Left lung (tissue), 10 donors: ENCODE measurements around the gene NEK7. TPM values are rescaled to one million over a fixed set of nuclear protein-coding genes. Genes with fewer than 3 reads are reported as not detected.
A peak's percentile ranks its signal among the peaks of the same experiment; 100 is the strongest.

Experiments used
- ATAC-seq: fragments of 200-7000 bp; cut with Tn5 transposase; one replicate; pipeline ENCODE4 v1.9.1; 2020; ENCODE audit warnings: moderate library complexity
- DNase-seq, 4 donors: peaks; one replicate each; pipeline ENCODE4 v3.0.0-alpha.2; 2013 to 2020
- H3K27ac ChIP-seq, 2 donors: fragments of 200-600 bp; sonication (generic) in 1 of 2; one replicate each; pipeline versions ENCODE4 v1.5.0 to v1.8.0; 2020 to 2021
- H3K27me3 ChIP-seq, 2 donors: fragments of 200-600 bp; sonication (generic) in 1 of 2; one replicate each; pipeline versions ENCODE4 v1.5.0 to v1.8.0; 2020 to 2021
- H3K36me3 ChIP-seq, 2 donors: fragments of 200-600 bp; sonication (generic) in 1 of 2; one replicate each; pipeline versions ENCODE4 v1.5.0 to v1.8.0; 2020 to 2021
- H3K4me1 ChIP-seq, 2 donors: fragments of 200-600 bp; one replicate each; pipeline ENCODE4 v1.8.0; 2021
- H3K4me3 ChIP-seq, 2 donors: fragments of 200-600 bp; sonication (generic) in 1 of 2; one replicate each; pipeline versions ENCODE4 v1.5.0 to v1.8.0; 2020 to 2021; ENCODE audit warnings: mild to moderate bottlenecking in 1 of 2
- H3K9me3 ChIP-seq, 2 donors: fragments of 200-600 bp; sonication (generic) in 1 of 2; one replicate each; pipeline versions ENCODE4 v1.5.0 to v1.8.0; 2020 to 2021
- CTCF ChIP-seq, 2 donors: fragments of 200-600 bp; sonication (generic) in 1 of 2; IDR thresholded peaks; one replicate each; pipeline versions ENCODE4 v1.5.0 to v1.8.0; 2021; ENCODE audit warnings: antibody characterized with exemption in 2 of 2
- intact Hi-C, 2 donors: fragments of 100-400 bp; cut with DNase I; formaldehyde crosslinking; loops; one replicate each; pipeline versions ENCODE4 v1.11.2 to v1.14.2; 2022
- polyA plus RNA-seq, 6 donors: library from polyadenylated mRNA; unstranded; fragments of 120-200 nt; gene quantifications; one replicate each; pipeline ENCODE4 v1.2.1, GENCODE V29; 2013; ENCODE audit not compliant: insufficient read length in 6 of 6
- total RNA-seq, 2 donors: library from RNA; stranded (reverse); fragmentation: NEBNext Ultra II Directional; extraction: Animal tissue kit (Norgen Biotek cat#: 25700); gene quantifications; one replicate each; pipeline ENCODE4 v1.2.1, GENCODE V29; 2021
- donor health status: DM: no; HTN: yes; CAD: no.
- donor health status: DM: no; HTN: no; CAD: no.

Gene NEK7
- total and polyA plus RNA-seq, 8 donors = 66.9 to 102 (median 76.1) TPM

- ATAC-seq (no peak), DNase-seq (no peak)
- Histone ChIP-seq H3K4me3 (no peak overlapping the region), H3K9me3 (no peaks in the 10 kb centered on the region), H3K27ac (no peak overlapping the region), H3K36me3 (no peaks in the 10 kb centered on the region), H3K4me1 (peaks cover 0 to 24% of the 10 kb centered on the region in 2 donors), H3K27me3 (no peaks in the 10 kb centered on the region)
- intact Hi-C loops = no loop called here
- no peak for TF ChIP-seq CTCF (IDR thresholded peaks at IDR 0.05)
These were observed 84.8 kb downstream of the NEK7 start for GRCh38 chr1:198241553-198241952.

- no peaks in the 10 kb centered on the region for H3K9me3 ChIP-seq
- no peak for TF ChIP-seq CTCF (IDR thresholded peaks at IDR 0.05)
- H3K4me3 ChIP-seq = no peak overlapping the region
- H3K36me3 ChIP-seq = no peaks in the 10 kb centered on the region
- intact Hi-C loops = no loop called here
- peaks cover 0 to 12% of the 10 kb centered on the region in 2 donors for H3K4me1 ChIP-seq
- DNase-seq (no peak), ATAC-seq (no peak)
- no peak overlapping the region for H3K27ac ChIP-seq
- no peaks in the 10 kb centered on the region for H3K27me3 ChIP-seq
These were observed 88.0 kb downstream of the NEK7 start for GRCh38 chr1:198244772-198245171.

DNA sequence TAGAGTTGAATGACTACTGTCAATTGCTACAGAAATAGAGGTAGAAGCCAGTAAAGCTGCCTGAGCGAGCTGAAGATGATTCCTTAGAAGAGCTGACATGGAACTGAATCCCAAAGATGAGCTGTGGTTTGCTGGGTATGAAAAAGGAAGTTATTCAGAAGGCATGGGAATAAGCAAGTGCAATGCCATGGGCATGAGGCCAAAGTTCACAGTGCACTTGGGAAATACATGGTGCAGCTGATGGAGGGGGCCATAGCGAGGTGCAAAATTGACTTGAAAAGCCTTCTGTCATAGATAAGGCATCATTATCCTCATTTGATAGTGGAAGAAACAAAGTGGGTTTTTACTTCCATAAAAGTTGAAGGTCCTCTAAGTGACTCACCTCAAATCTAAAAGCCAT lies 88.6 kb downstream of the NEK7 start:
- no peaks in the 10 kb centered on the region for H3K9me3 ChIP-seq
- TF ChIP-seq CTCF (IDR thresholded peaks at IDR 0.05) = no peak
- ATAC-seq = no peak
- H3K27ac ChIP-seq = no peak overlapping the region
- no peak for DNase-seq
- H3K4me1 ChIP-seq = peaks cover 0 to 12% of the 10 kb centered on the region in 2 donors
- no peaks in the 10 kb centered on the region for H3K36me3 ChIP-seq
- no peak overlapping the region for H3K4me3 ChIP-seq
- intact Hi-C loops = no loop called here
- no peaks in the 10 kb centered on the region for H3K27me3 ChIP-seq

DNA sequence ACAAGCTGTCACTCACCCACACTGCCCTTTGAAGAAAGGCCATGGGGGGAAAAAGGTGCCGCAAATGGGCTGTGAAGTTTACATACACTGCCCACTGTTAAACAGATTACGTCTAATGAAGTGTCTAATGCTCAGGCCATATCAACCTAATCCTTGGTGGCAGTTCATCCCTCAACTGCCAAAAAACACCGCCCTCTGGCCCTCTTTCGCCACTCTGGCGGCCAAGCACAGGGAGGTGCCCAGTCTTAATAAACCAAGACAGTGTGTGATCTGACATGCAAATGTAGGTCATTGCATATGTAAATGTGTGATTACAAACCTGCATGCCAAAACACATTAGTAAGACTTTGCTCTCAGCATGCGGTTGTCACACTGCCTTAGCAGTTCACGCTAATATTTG lies 89.5 kb downstream of the NEK7 start:
- Histone ChIP-seq H3K36me3 (no peaks in the 10 kb centered on the region), H3K27me3 (no peaks in the 10 kb centered on the region), H3K4me3 (no peak overlapping the region), H3K4me1 (peaks cover 0 to 12% of the 10 kb centered on the region in 2 donors), H3K27ac (no peak overlapping the region), H3K9me3 (no peaks in the 10 kb centered on the region)
- intact Hi-C loops = no loop called here
- DNase-seq = peak in 3 of 4 donors; percentile 20 to 32 (median 22)
- TF ChIP-seq CTCF (IDR thresholded peaks at IDR 0.05) = no peak
- ATAC-seq = no peak

- TF ChIP-seq CTCF (IDR thresholded peaks at IDR 0.05) = no peak
- DNase-seq = no peak
- H3K36me3 ChIP-seq = no peaks in the 10 kb centered on the region
- no peaks in the 10 kb centered on the region for H3K9me3 ChIP-seq
- no peak for ATAC-seq
- no peak overlapping the region for H3K4me3 ChIP-seq
- H3K27me3 ChIP-seq = no peaks in the 10 kb centered on the region
- H3K27ac ChIP-seq = peak overlapping the region in 1 of 2 donors; percentile 38
- peaks cover 5 to 20% of the 10 kb centered on the region in 2 donors for H3K4me1 ChIP-seq
- intact Hi-C loops = no loop called here
These were observed 96.5 kb downstream of the NEK7 start for GRCh38 chr1:198253259-198253658.
